ENCODE measurements around the gene NOP10. TPM values are rescaled to one million over a fixed set of nuclear protein-coding genes. Genes with fewer than 3 reads are reported as not detected.

NOP10 gene
- total RNA-seq, 1 donor from 2014 or later = 212 TPM

- TF ChIP-seq CTCF (IDR thresholded peaks at IDR 0.05) = no peak
- intact Hi-C loops (cut with DNase I) = no loop called here
Observed at GRCh38 chr15:34330279-34330678, 12.7 kb downstream of the NOP10 start.

DNA sequence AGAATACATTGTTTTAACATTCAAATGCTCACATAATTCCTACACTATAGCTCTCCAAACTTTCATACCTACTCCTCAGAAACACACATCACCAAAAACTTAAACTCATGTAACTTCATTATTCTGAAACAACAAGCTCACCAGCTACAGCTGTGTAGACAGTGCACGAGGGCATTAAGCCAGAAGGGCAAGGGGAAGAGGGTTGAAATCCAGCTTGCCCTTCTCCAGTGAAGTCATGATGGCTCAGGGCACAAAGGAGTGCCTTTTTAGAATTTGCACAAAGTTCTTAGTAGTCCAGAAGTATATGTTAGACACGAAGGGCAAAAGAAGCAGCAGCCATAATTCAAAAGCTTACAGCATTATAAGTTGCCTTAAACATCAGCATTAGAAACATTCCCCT lies 13.9 kb downstream of the NOP10 start:
- H3K36me3 ChIP-seq = no peaks in the 10 kb centered on the region
- H3K27ac ChIP-seq = peak overlapping the region; percentile 14 to 41
- no peak for DNase-seq (ENCODE audit: low spot score in 2 of 2)
- peaks cover 0 to 17% of the 10 kb centered on the region in 2 donors for H3K4me1 ChIP-seq
- no peak for TF ChIP-seq CTCF (IDR thresholded peaks at IDR 0.05)
- no peaks in the 10 kb centered on the region for H3K9me3 ChIP-seq
- intact Hi-C loops (cut with DNase I) = no loop called here
- no peak overlapping the region for H3K4me3 ChIP-seq
- no peaks in the 10 kb centered on the region for H3K27me3 ChIP-seq

More at GRCh38 chr15:34330279-34330678, 12.7 kb downstream of the NOP10 start:
- Histone ChIP-seq H3K27ac (no peak overlapping the region), H3K36me3 (no peaks in the 10 kb centered on the region), H3K27me3 (no peaks in the 10 kb centered on the region), H3K4me3 (no peak overlapping the region), H3K9me3 (no peaks in the 10 kb centered on the region), H3K4me1 (peaks cover 0 to 20% of the 10 kb centered on the region in 2 donors)
- no peak for DNase-seq (ENCODE audit: low spot score in 2 of 2)

DNA sequence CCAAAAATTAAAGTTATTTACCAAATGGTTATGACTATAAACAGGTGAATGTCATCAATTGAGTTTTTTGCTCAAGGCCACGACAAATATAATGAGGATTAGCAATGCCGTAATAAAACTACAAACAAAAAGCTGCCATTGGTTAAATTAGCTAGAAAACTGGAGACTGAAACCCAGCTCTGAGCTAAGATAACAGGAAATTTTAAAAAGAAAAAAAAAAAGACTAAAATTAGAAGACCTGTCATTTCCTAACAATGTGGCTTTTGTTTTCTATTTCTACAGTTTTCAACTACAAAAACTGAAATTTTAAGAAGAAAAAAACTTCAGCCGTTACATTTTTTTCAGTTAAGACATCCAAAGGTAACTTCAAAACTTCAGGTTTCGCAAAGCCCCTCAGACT lies 15.0 kb downstream of the NOP10 start:
- no peaks in the 10 kb centered on the region for H3K36me3 ChIP-seq
- intact Hi-C loops (cut with DNase I) = no loop called here
- peak overlapping the region; percentile 14 to 63 for H3K27ac ChIP-seq
- no peaks in the 10 kb centered on the region for H3K27me3 ChIP-seq
- peaks cover 0 to 10% of the 10 kb centered on the region in 2 donors for H3K4me1 ChIP-seq
- DNase-seq (ENCODE audit: low spot score in 2 of 2) = no peak
- H3K9me3 ChIP-seq = no peaks in the 10 kb centered on the region
- no peak for TF ChIP-seq CTCF (IDR thresholded peaks at IDR 0.05)
- peak overlapping the region in 1 of 2 donors; percentile 26 for H3K4me3 ChIP-seq

- H3K27me3 ChIP-seq = no peaks in the 10 kb centered on the region
- no peak for TF ChIP-seq CTCF (IDR thresholded peaks at IDR 0.05)
- no peak overlapping the region for H3K4me3 ChIP-seq
- H3K36me3 ChIP-seq = no peaks in the 10 kb centered on the region
- no peak for DNase-seq (ENCODE audit: low spot score in 2 of 2)
- H3K9me3 ChIP-seq = no peaks in the 10 kb centered on the region
- intact Hi-C loops (cut with DNase I) = no loop called here
- peaks cover 0 to 9% of the 10 kb centered on the region in 2 donors for H3K4me1 ChIP-seq
- peak overlapping the region; percentile 49 to 60 for H3K27ac ChIP-seq
Observed at GRCh38 chr15:34325368-34325767, 17.6 kb downstream of the NOP10 start.

DNA sequence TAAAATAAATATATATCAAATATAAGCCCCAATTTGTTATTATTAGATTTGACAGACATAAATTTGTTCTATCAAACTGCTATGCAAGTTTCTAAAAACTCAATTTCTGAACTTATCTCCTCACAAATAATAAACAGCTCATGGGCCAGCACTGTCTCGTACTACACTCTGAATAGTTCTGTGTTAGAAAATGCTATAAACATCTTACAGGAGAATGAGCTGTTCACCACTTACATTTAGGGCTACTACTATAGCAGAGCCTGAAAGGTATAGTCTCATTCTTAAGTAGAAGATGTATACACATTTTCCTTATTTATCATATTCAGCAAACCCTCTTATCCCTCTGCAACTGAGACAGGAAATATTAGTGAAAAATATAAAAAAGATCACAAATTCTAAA lies 18.0 kb downstream of the NOP10 start:
- H3K27me3 ChIP-seq = no peaks in the 10 kb centered on the region
- H3K9me3 ChIP-seq = no peaks in the 10 kb centered on the region
- H3K27ac ChIP-seq = peak overlapping the region; percentile 49 to 60
- TF ChIP-seq CTCF (IDR thresholded peaks at IDR 0.05) = no peak
- intact Hi-C loops (cut with DNase I) = no loop called here
- DNase-seq (ENCODE audit: low spot score in 2 of 2) = no peak
- no peak overlapping the region for H3K4me3 ChIP-seq
- H3K36me3 ChIP-seq = no peaks in the 10 kb centered on the region
- H3K4me1 ChIP-seq = peaks cover 0 to 13% of the 10 kb centered on the region in 2 donors

GRCh38 chr15:34323217-34323616 lies 19.7 kb downstream of the NOP10 start:
- H3K4me3 ChIP-seq = no peak overlapping the region
- H3K9me3 ChIP-seq = no peaks in the 10 kb centered on the region
- intact Hi-C loops (cut with DNase I) = no loop called here
- TF ChIP-seq CTCF (IDR thresholded peaks at IDR 0.05) = no peak
- H3K27me3 ChIP-seq = no peaks in the 10 kb centered on the region
- DNase-seq (ENCODE audit: low spot score in 2 of 2) = no peak
- H3K4me1 ChIP-seq = peaks cover 0 to 15% of the 10 kb centered on the region in 2 donors
- no peak overlapping the region for H3K27ac ChIP-seq
- no peaks in the 10 kb centered on the region for H3K36me3 ChIP-seq

Measured in ascending aorta (tissue), 2 donors.